GM12872 (cell line): Measurements from ENCODE around the gene ADAMTS16.

ENCODE experiments used
- CTCF ChIP-seq: IDR thresholded peaks from 3 replicates; pipeline ENCODE4 v1.5.1; 2011; ENCODE audit warnings: low read depth, mild to moderate bottlenecking, low read length, moderate library complexity; ENCODE audit not compliant: insufficient read depth

The ADAMTS16 gene

GRCh38 chr5:5344606-5345005, 204.5 kb downstream of the ADAMTS16 start:
- no peak for TF ChIP-seq CTCF

GRCh38 chr5:5347442-5347841, 207.3 kb downstream of the ADAMTS16 start:
- TF ChIP-seq CTCF = no peak

- TF ChIP-seq CTCF = no peak
Measured at GRCh38 chr5:5348135-5348534, 208.0 kb downstream of the ADAMTS16 start.

GRCh38 chr5:5348576-5348975, 208.4 kb downstream of the ADAMTS16 start:
- TF ChIP-seq CTCF = no peak

GRCh38 chr5:5350101-5350500, 210.0 kb downstream of the ADAMTS16 start:
- no peak for TF ChIP-seq CTCF

GRCh38 chr5:5351288-5351979, 211.3 kb downstream of the ADAMTS16 start:
- TF ChIP-seq CTCF = no peak

GRCh38 chr5:5352675-5353074, 212.5 kb downstream of the ADAMTS16 start:
- no peak for TF ChIP-seq CTCF

- no peak for TF ChIP-seq CTCF
Measured at GRCh38 chr5:5353681-5354080, 213.6 kb downstream of the ADAMTS16 start.
